GM19193 (cell line): Measurements from ENCODE around the gene PIK3AP1.

Experiments used
- POLR2A ChIP-seq: IDR thresholded peaks from 4 replicates; pipeline ENCODE4 v1.6.1; 2011; ENCODE audit not compliant: insufficient read depth, insufficient read length; ENCODE audit errors: extremely low read depth

PIK3AP1 gene

GRCh38 chr10:96667401-96667800, 52.9 kb downstream of the PIK3AP1 start:
- no peak for TF ChIP-seq POLR2A

GRCh38 chr10:96666741-96667140, 53.6 kb downstream of the PIK3AP1 start:
- TF ChIP-seq POLR2A, result no peak

GRCh38 chr10:96665306-96665705, 55.0 kb downstream of the PIK3AP1 start:
- no peak for TF ChIP-seq POLR2A

- no peak for TF ChIP-seq POLR2A
Observed at GRCh38 chr10:96664563-96664962, 55.8 kb downstream of the PIK3AP1 start.

GRCh38 chr10:96663797-96664196, 56.5 kb downstream of the PIK3AP1 start:
- no peak for TF ChIP-seq POLR2A

GRCh38 chr10:96661632-96662031, 58.7 kb downstream of the PIK3AP1 start:
- TF ChIP-seq POLR2A, result no peak

- no peak for TF ChIP-seq POLR2A
Observed at GRCh38 chr10:96660297-96660696, 60.0 kb downstream of the PIK3AP1 start.

- TF ChIP-seq POLR2A, result no peak
Observed at GRCh38 chr10:96658844-96659243, 61.5 kb downstream of the PIK3AP1 start.

GRCh38 chr10:96657385-96657784, 62.9 kb downstream of the PIK3AP1 start:
- TF ChIP-seq POLR2A, result no peak

GRCh38 chr10:96656839-96657238, 63.5 kb downstream of the PIK3AP1 start:
- no peak for TF ChIP-seq POLR2A

- TF ChIP-seq POLR2A, result no peak
Observed at GRCh38 chr10:96656198-96656577, 64.1 kb downstream of the PIK3AP1 start.

GRCh38 chr10:96655461-96656197, 64.7 kb downstream of the PIK3AP1 start:
- TF ChIP-seq POLR2A, result no peak

- TF ChIP-seq POLR2A, result no peak
Observed at GRCh38 chr10:96651998-96652431, 68.3 kb downstream of the PIK3AP1 start.

- no peak for TF ChIP-seq POLR2A
Observed at GRCh38 chr10:96650958-96651357, 69.4 kb downstream of the PIK3AP1 start.

- no peak for TF ChIP-seq POLR2A
Observed at GRCh38 chr10:96648297-96648696, 72.0 kb downstream of the PIK3AP1 start.

- TF ChIP-seq POLR2A, result no peak
Observed at GRCh38 chr10:96647466-96647865, 72.8 kb downstream of the PIK3AP1 start.

GRCh38 chr10:96646751-96647166, 73.6 kb downstream of the PIK3AP1 start:
- TF ChIP-seq POLR2A, result no peak
